SU-DHL-6 (cell line): Measurements from ENCODE around the gene PLEKHG3.

Experiments used
- H2AFZ ChIP-seq: fragments of 200-600 bp; sonication (generic); 2 replicates; pipeline ENCODE4 v1.6.1; 2014; ENCODE audit warnings: low read depth, mild to moderate bottlenecking, moderate library complexity, mixed read lengths, antibody characterized with exemption, low read length; ENCODE audit not compliant: severe bottlenecking
- H3F3A ChIP-seq: fragments of 200-600 bp; shearing (Covaris generic); 2 replicates; pipeline ENCODE4 v1.6.0; 2016; ENCODE audit warnings: antibody characterized with exemption, mild to moderate bottlenecking; ENCODE audit not compliant: insufficient read depth
- H3K27ac ChIP-seq: fragments of 200-600 bp; sonication (generic); 2 replicates; pipeline ENCODE4 v1.5.1; 2016; ENCODE audit warnings: low read depth, mild to moderate bottlenecking, low read length, moderate library complexity, mixed read lengths
- H3K27me3 ChIP-seq: fragments of 200-600 bp; sonication (generic), shearing (Covaris generic); 2 replicates; pipeline ENCODE4 v1.6.0; 2014; ENCODE audit warnings: mild to moderate bottlenecking, low read length
- H3K36me3 ChIP-seq: fragments of 200-600 bp; sonication (generic); 2 replicates; pipeline ENCODE4 v1.6.1; 2014; ENCODE audit warnings: mild to moderate bottlenecking, low read length, mixed read lengths
- H3K4me2 ChIP-seq: fragments of 300-600, 200-600 bp; shearing (Covaris generic), sonication (generic); 2 replicates; pipeline ENCODE4 v1.6.0; 2014; ENCODE audit warnings: low read length, low read depth, mild to moderate bottlenecking; ENCODE audit not compliant: poor library complexity, severe bottlenecking
- H3K4me3 ChIP-seq: fragments of 200-600 bp; sonication (generic); 2 replicates; pipeline ENCODE4 v1.5.1; 2014; ENCODE audit warnings: antibody characterized with exemption, low read length, mild to moderate bottlenecking, mixed read lengths; ENCODE audit not compliant: insufficient read depth, poor library complexity, severe bottlenecking
- H3K79me2 ChIP-seq: fragments of 200-600 bp; sonication (generic); 2 replicates; pipeline ENCODE4 v1.6.1; 2014; ENCODE audit warnings: mild to moderate bottlenecking, low read length, moderate library complexity; ENCODE audit not compliant: insufficient read depth
- H3K9ac ChIP-seq: fragments of 200-600 bp; sonication (generic); 2 replicates; pipeline ENCODE4 v1.7.0; 2014; ENCODE audit warnings: mild to moderate bottlenecking, low read length
- H3K9me2 ChIP-seq: fragments of 200-600 bp; sonication (generic); replicated peaks from 2 replicates; pipeline ENCODE4 v1.6.1; 2014; ENCODE audit warnings: low read length; ENCODE audit not compliant: insufficient read depth
- H3K9me3 ChIP-seq: fragments of 200-600 bp; sonication (generic); 2 replicates; pipeline ENCODE4 v1.6.1; 2014; ENCODE audit warnings: low read length, mixed read lengths; ENCODE audit not compliant: insufficient read depth
- H4K20me1 ChIP-seq: fragments of 200-600 bp; sonication (generic); 2 replicates; pipeline ENCODE4 v1.6.1; 2014; ENCODE audit warnings: low read depth, mild to moderate bottlenecking, antibody characterized with exemption, low read length, moderate library complexity, mixed read lengths
- EZH2phosphoT487 ChIP-seq: fragments of 200-600 bp; sonication (generic), shearing (Covaris generic); conservative IDR thresholded peaks from 2 replicates; pipeline ENCODE4 v1.6.1; 2018; ENCODE audit warnings: mild to moderate bottlenecking, antibody characterized with exemption, low read length, moderate library complexity, mixed read lengths
- TF ChIP-seq, protein P1 (sequence below): fragments of 200-600 bp; sonication (generic); IDR thresholded peaks from one replicate; pipeline ENCODE4 v1.5.1; 2017; ENCODE audit warnings: antibody characterized with exemption, mild to moderate bottlenecking, low read length, moderate library complexity; ENCODE audit not compliant: insufficient read depth, poor library complexity, severe bottlenecking

The PLEKHG3 gene

DNA sequence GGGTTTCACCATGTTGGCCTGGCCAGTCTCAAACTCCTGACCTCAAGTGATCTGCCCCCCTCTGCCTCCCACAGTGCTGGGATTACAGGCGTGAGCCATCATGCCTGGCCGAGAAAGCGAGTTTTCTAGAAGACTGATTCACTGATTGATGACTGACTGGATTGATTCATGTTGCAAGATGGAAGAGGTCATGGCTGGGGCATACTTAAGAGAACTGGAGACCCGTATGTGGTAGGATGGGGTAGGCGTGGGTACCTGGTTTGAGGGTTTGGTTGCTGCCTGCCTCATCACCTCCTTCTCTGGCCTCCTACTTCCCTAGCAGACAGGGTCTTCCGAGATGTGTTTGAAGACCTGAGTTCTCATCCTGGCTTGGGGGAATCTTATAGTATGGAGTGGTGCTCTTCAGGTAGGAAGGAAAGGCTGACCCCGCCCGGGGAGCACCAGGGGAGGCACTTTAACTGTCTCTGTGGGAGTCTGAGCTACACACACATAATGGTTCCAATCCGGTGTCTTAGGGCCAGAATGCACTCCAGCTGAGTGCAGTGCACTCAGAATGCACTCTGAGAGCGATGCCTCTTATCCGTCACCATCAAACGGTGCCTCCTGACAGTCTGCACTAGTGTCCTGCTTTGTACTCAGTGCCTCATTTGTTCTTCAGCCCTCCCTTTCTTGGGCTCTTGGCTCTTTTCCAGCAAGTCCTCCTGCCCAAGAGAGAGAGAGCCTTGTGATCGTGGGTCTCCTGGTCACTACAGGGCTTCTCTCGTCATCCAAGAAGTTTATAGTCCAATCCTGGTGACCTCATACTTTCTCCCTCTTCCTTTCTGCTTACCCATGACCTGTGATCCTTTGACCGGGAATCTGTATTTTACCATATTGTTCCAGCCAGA lies 19.7 kb downstream of the PLEKHG3 start:
- Histone ChIP-seq H3K79me2 (no peaks in the 10 kb centered on the region), H3K4me2 (no peak overlapping the region), H3K9ac (no peak overlapping the region), H3K27me3 (no peaks in the 10 kb centered on the region), H4K20me1 (no peaks in the 10 kb centered on the region), H3K36me3 (no peaks in the 10 kb centered on the region), H3F3A (no peaks in the 10 kb centered on the region), H3K4me3 (no peak overlapping the region), H3K9me3 (no peaks in the 10 kb centered on the region), H3K9me2 (no peaks in the 10 kb centered on the region), H2AFZ (no peak overlapping the region), H3K27ac (no peak overlapping the region)
- no peak for TF ChIP-seq EZH2phosphoT487
- TF ChIP-seq, protein P1, sequence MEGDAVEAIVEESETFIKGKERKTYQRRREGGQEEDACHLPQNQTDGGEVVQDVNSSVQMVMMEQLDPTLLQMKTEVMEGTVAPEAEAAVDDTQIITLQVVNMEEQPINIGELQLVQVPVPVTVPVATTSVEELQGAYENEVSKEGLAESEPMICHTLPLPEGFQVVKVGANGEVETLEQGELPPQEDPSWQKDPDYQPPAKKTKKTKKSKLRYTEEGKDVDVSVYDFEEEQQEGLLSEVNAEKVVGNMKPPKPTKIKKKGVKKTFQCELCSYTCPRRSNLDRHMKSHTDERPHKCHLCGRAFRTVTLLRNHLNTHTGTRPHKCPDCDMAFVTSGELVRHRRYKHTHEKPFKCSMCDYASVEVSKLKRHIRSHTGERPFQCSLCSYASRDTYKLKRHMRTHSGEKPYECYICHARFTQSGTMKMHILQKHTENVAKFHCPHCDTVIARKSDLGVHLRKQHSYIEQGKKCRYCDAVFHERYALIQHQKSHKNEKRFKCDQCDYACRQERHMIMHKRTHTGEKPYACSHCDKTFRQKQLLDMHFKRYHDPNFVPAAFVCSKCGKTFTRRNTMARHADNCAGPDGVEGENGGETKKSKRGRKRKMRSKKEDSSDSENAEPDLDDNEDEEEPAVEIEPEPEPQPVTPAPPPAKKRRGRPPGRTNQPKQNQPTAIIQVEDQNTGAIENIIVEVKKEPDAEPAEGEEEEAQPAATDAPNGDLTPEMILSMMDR: no peak

DNA sequence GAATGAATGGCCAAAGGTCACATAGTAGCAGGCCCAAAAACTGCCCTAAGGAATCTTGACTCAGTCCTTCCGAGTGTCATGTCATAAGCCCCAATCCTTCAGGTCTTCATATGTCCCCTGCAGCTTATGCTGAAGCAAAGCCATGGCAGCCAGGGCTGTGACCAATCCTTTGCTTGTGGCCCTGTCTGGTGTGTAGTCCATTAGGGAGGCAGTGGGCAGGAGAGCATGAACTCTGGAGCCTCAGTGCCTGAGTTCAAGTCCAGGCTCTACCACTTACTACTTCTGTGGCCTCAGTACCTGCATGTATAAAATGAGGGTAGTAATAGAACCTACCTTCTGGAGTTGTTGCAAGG lies 20.3 kb downstream of the PLEKHG3 start:
- Histone ChIP-seq H3K4me2 (no peak overlapping the region), H3K36me3 (no peaks in the 10 kb centered on the region), H3K9me3 (no peaks in the 10 kb centered on the region), H3K9me2 (no peaks in the 10 kb centered on the region), H3K9ac (no peak overlapping the region), H3K79me2 (no peaks in the 10 kb centered on the region), H3K27ac (no peak overlapping the region), H3F3A (no peaks in the 10 kb centered on the region), H4K20me1 (no peaks in the 10 kb centered on the region), H3K4me3 (no peak overlapping the region), H3K27me3 (no peaks in the 10 kb centered on the region), H2AFZ (no peak overlapping the region)
- TF ChIP-seq EZH2phosphoT487: no peak
- TF ChIP-seq, protein P1: no peak

DNA sequence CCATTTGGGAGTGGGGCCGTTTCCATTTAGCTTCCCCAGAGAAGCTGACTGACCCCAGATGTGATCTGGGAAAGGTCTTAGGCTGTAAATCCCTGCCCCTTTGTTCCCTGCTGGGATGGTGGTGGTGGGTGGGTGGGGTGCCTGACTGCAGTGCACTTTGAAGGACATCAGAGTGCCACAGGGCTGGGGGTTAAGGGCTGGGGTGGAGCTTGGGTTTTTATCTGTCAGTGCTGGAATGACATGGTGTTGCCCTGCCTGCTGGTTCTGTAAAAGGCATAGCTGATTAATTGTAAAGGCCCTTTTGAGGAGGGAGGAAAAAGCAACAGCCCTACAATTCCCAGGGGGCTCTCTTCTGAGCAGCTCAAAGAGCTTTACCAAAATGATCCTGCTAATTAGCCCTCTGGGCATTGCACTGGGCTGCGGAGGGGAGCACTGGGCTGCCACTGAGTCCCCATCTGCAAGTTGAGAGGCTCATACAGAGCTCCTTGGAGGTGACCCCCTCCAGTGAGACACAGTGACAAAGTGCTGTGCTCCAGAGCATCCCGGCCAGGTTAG lies 21.1 kb downstream of the PLEKHG3 start:
- TF ChIP-seq, protein P1: no peak
- TF ChIP-seq EZH2phosphoT487: no peak
- no peaks in the 10 kb centered on the region for H3K79me2 ChIP-seq
- H3K9me2 ChIP-seq: no peaks in the 10 kb centered on the region
- no peak overlapping the region for H3K9ac ChIP-seq
- H4K20me1 ChIP-seq: no peaks in the 10 kb centered on the region
- no peak overlapping the region for H3K4me2 ChIP-seq
- no peaks in the 10 kb centered on the region for H3F3A ChIP-seq
- no peaks in the 10 kb centered on the region for H3K27me3 ChIP-seq
- H3K4me3 ChIP-seq: no peak overlapping the region
- H3K36me3 ChIP-seq: no peaks in the 10 kb centered on the region
- H3K9me3 ChIP-seq: no peaks in the 10 kb centered on the region
- H3K27ac ChIP-seq: no peak overlapping the region
- H2AFZ ChIP-seq: no peak overlapping the region
